GM21528 (cell line): Measurements from ENCODE around the gene SCTR.
A peak's percentile ranks its signal among the peaks of the same experiment; 100 is the strongest.

Experiments used
- ATAC-seq: cut with Tn5 transposase; IDR thresholded peaks from one replicate; pipeline ENCODE4 v1.9.1; 2021; ENCODE audit warnings: mild to moderate bottlenecking, moderate library complexity; ENCODE audit not compliant: unreplicated experiment, low FRiP score

The SCTR gene

GRCh38 chr2:119525614-119526013, 1.3 kb upstream of the SCTR start:
- no peak for ATAC-seq

DNA sequence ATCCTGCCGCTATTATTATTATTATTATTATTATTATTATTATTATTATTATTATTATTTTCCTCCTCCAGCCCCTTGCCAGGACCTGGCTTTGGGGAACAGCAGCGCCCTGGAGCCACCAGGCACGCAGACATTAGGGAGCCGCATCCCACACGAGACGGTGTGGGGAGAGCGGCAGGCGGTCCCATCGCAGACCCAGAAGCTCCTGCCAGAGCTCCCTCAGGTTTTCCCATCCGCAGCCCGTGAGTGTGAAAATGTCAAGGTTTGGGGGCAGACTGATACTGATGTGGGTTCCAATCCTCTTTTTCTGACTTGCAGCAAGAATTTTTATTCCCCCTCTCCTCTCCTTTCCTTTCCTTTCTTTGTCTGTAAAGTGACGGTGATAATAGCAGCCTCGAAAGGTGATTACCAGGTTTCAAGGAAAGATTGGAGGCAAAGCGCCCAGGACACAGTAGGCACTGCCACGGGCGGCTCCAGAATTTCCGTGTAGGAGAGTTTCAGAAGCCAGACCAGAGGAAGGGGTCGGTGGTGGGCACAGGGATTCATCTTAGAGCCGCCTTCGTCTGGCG, 816 bp downstream of the SCTR start:
- no peak for ATAC-seq

DNA sequence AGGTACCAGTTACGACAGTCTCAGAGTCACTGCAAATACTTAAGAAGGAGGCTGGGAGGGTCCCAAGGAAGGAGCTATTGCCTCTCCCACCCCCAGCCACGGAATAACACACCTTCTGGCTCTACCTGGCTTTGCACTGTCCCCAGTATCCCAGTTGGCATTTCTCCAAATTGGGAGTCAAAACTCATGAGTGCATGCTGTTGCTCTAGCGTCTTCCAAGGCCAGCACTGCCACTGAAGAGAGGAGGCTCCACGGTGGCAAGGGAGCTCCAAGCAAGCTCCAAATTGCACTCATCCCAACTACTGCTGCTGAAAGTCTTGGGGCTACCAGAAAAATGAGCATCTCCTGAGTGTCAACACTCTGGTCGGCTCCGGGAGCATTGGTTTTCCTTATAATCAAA, 1.6 kb downstream of the SCTR start:
- no peak for ATAC-seq

DNA sequence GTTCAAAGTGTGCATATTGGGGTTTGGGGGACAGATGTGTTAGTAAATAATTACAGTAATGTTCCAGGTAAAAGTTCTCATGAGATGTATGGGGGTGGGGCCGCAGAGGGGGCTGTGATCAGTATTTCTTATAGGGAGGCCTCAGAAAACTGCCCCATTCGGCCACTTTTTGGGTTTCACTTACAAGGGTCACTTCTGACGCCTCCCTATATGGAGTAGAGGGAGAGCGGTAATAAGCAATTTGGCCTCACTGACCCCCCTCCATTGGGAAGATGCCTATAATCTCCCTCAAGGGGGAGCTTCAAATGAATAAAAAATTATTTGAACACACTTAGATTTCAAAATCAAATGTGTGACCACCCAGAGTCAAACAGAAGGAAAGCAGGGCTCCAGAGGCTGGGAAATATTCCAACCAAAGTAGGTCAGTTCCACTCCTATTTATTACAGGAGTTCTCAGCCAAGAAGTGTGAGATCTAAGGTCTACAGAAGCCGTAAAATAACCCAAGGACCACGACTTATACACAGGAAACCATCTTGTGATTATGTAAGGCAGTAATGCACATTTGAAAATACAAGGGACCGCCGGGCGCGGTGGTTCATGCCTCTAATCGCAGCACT, 2.7 kb downstream of the SCTR start:
- ATAC-seq, result no peak

DNA sequence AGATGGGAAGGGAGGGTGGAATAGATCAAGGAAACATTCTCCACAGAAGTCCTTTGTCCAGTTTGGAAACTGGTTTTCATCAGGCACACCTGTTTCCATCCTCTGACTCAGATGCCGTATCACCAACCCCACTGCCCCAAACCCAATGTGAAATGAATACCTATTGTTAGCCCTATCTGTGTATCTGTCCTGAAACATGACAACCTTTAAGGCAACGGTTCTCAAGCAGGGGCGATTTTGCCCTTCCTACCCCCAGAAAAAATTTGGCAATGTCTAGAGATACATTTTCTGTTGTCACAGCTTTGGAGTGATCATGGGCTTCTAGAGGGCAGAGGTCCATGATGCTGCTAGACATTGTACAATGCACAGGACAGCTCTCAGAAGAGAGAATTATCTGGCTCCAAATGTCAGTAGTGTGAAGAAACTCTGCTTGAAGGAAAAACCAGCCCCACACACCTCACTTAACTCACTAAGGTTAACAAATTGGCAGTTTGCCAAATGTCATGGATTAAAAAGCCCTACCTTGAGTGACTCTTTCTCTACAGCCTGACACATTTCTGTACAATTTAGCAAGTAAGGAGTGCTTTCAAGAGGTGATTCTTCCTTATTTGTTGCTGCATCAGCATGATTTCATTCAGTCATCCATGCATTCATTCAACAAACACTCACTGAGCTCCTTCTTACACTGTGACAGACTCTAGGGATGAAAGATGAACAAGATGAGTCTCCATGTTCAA, 3.4 kb downstream of the SCTR start:
- ATAC-seq, result no peak

GRCh38 chr2:119519057-119519408, 5.2 kb downstream of the SCTR start:
- ATAC-seq, result no peak

DNA sequence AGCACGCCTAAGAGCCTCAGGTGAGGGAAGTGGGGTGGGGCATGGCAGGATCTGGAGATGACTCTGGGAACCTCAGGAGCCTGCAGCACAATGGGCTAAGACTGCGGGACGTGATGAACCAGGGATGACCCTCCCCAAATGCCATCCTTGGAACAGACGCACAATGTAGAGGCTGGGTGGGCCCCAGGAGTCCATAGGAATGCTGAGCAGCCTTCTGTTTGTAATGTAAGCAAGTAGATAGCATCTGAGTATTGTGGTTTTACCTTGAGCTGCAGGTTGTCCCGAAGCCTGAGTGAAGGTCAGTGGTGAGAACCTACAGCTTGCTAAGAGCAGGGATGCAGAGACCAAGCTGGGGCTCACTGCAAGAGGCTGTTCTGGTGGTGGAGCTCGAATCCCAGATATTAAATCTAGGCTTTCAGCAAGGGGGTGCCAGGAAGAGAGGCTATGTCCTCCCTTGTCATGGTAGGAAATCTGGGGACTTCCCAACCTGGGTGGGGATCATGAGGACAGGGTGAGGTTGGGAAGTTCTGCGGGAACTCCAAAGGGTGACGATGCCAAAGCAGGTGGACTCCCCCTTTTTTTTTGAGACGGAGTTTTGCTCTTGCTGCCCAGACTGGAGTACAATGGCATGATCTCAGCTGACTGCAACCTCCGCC, 5.8 kb downstream of the SCTR start:
- ATAC-seq, result no peak

GRCh38 chr2:119517433-119517832, 6.8 kb downstream of the SCTR start:
- ATAC-seq, result peak; percentile 83

GRCh38 chr2:119516121-119516520, 8.2 kb downstream of the SCTR start:
- ATAC-seq, result no peak

DNA sequence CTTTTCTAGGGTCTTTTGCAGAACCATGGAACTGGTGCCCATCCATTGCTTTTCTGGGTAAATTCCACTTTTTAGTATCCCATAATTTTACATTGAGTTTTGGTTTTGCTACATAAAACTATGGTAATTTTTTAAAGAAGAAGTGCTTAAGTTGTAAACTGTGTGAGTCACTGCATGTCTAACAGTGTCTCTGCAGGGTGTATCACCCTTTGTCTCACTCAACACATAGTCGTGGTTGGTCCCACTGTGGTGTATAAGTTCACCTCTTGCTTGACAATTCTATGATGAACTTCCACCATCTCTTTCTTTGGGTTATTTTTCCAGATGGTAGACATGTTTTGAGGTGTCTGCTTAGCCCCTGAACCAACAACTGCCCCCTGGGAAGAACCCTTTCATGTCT, 10.5 kb downstream of the SCTR start:
- no peak for ATAC-seq

GRCh38 chr2:119512946-119513345, 11.3 kb downstream of the SCTR start:
- ATAC-seq, result no peak

DNA sequence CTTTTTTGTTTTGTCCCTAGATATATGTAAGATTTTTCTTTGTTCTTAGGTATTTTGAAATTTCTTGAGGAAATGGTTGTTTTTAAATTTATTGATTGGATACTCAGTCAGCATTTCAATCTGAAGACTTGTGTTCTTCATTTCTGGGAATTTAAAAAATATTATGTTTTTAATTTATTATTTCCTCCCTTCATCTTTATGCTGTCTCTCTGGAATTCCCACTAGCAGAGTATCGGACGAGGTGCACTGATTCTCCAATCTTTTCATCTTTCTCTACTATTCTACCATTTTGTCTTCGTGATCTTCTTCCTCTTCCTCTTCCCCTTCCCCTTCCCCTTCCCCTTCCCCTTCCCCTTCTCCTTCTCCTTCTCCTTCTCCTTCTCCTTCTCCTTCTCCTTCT, 12.3 kb downstream of the SCTR start:
- no peak for ATAC-seq

GRCh38 chr2:119508756-119509155, 15.5 kb downstream of the SCTR start:
- ATAC-seq, result no peak

DNA sequence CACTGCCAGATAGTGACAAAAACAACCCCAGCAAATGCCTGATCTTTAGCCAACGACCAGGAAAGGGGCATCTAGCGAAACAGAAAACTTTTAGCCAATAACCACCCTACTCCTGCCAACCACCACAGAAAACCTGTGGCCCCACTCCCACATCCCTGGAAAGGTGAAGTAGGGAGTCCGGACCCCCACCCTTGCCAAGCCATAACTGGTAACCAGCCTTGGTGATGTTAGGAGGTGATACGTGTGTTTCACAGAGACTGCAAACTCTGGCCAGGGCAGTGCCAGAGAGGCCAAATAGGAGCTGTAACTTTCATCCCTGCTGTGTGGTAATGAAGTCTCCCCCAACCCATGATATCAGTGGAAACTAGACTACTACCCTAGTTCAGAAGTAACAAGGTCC, 27.6 kb downstream of the SCTR start:
- no peak for ATAC-seq

DNA sequence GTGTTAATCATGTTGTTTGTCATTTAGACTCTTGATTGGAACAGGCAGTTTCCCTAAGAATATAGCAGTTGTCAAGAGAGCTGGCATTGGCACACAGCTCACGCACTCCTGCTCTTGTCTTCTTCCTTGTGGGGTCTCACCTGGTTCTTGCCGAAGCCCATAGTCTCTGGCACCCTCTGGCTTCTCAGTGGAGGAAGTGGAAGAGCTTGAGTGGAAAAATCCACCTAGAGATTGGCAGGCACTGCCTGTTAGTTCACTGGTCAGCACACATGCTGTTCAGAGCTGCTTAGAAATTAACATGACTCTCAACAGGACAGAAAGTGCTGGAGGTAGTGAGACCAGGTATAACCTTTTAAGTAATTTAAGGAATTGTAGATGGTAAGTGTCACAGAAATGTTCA, 28.3 kb downstream of the SCTR start:
- no peak for ATAC-seq

DNA sequence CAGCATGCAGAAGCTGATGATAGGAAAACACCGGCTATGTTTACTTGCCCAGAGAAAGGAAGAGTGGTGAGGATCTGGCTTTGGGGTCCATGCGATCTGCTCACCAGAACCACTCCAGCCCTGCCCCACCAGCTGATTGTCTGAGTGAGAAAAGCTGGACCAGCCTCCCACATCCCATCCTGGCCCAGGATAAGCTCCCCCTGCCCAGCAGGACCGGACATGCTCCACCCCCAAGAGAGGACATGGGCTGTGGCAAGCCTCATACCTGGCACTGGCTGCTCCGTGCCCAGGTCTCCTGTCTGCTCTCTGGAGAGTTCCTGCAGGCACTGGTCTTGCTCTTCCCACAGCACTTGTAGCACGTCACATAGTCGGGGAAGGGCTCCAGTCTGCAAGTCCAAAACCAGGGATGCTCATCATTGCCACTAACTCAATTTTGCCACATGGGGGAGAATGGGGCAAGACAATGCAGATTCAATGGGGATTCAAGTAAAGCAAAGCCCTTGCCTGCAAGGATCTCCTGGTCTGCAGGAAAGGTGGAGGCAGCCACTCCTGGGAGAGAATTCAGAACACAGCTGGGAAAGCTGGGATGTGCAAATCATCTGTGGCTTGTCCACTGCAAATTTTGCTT, 30.0 kb downstream of the SCTR start:
- no peak for ATAC-seq

- ATAC-seq, result no peak
These were observed 32.3 kb downstream of the SCTR start for GRCh38 chr2:119491776-119492525.

GRCh38 chr2:119490653-119491195, 33.6 kb downstream of the SCTR start:
- ATAC-seq, result no peak

DNA sequence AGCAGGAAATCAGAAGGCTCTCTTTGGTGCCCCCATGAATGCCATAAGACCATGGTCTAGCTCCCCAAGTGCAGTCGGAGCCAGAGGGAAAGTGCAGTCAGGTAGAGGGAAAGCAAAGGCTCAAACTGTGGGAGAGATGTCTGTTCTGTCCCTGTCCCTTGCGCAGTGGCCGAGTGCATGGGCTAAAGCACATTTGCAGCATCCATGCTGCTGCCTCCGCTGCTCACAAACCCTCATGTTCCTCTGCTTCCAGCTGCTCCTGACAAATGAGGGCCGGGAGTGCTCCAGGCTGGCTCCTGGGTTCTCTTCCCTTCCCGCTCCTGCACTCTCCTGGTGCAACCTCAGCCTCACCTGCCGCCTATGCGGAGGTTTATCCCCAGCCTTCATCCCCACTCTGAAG, 34.2 kb downstream of the SCTR start:
- no peak for ATAC-seq

GRCh38 chr2:119489232-119489952, 34.9 kb downstream of the SCTR start:
- ATAC-seq, result no peak
